Measurements from ENCODE around the gene PCDHGA4.
"Not testable (repeated sequence)": the region's sequence is repeated elsewhere in the genome, so short reads cannot be mapped to it uniquely, and the experiment has no call there.

Gene PCDHGA4

GRCh38 chr5:141349917-141350619, 4.8 kb upstream of the PCDHGA4 start, which contains the start of gene PCDHGB1:
TSS of gene PCDHGB1 (plus strand) at chr5:141350099. CDS start at chr5:141350261, 162 bp downstream.
- peak; percentile 54 for DNase-seq

GRCh38 chr5:141351591-141351990, 3.2 kb upstream of the PCDHGA4 start:
- no peak for DNase-seq

- no peak for DNase-seq
Observed at GRCh38 chr5:141355641-141356040, 820 bp downstream of the PCDHGA4 start.

GRCh38 chr5:141356133-141356532, 1.3 kb downstream of the PCDHGA4 start:
- no peak for DNase-seq

GRCh38 chr5:141356950-141357349, 2.1 kb downstream of the PCDHGA4 start:
- no peak for DNase-seq

GRCh38 chr5:141359790-141360426, 5.1 kb downstream of the PCDHGA4 start, which contains the start of gene PCDHGB2:
TSS of gene PCDHGB2 (plus strand) at chr5:141359994. CDS start at chr5:141360136, 142 bp downstream.
- DNase-seq = peak; percentile 32

- no peak for DNase-seq
Observed at GRCh38 chr5:141360685-141361084, 5.9 kb downstream of the PCDHGA4 start.

- DNase-seq = no peak
Observed at GRCh38 chr5:141362719-141363118, 7.9 kb downstream of the PCDHGA4 start.

GRCh38 chr5:141363952-141364660, 9.3 kb downstream of the PCDHGA4 start, which contains the start of gene PCDHGA5:
TSS of gene PCDHGA5 (plus strand) at chr5:141364162. CDS start at chr5:141364331, 169 bp downstream.
- DNase-seq = peak; percentile 24

- DNase-seq = no peak
Observed at GRCh38 chr5:141366016-141366896, 11.4 kb downstream of the PCDHGA4 start.

GRCh38 chr5:141369994-141370848, 15.4 kb downstream of the PCDHGA4 start, which contains the start of gene PCDHGB3:
TSS of gene PCDHGB3 (plus strand) at chr5:141370242. CDS start at chr5:141370395, 153 bp downstream.
- DNase-seq = peak; percentile 64

GRCh38 chr5:141371572-141372475, 17.0 kb downstream of the PCDHGA4 start:
- DNase-seq = no peak

- DNase-seq = peak; percentile 33
Observed at GRCh38 chr5:141373673-141374317, 19.0 kb downstream of the PCDHGA4 start, which contains the start of gene PCDHGA6. TSS of gene PCDHGA6 (plus strand) at chr5:141373891. CDS start at chr5:141374084, 193 bp downstream.

- no peak for DNase-seq
Observed at GRCh38 chr5:141374627-141375026, 19.8 kb downstream of the PCDHGA4 start.

GRCh38 chr5:141375444-141376155, 20.8 kb downstream of the PCDHGA4 start:
- not testable (repeated sequence) for DNase-seq

- peak; percentile 49 for DNase-seq
Observed at GRCh38 chr5:141382469-141383294, 27.9 kb downstream of the PCDHGA4 start, which contains the start of gene PCDHGA7. TSS of gene PCDHGA7 (plus strand) at chr5:141382742. CDS start at chr5:141382900, 158 bp downstream.

GRCh38 chr5:141383345-141383744, 28.5 kb downstream of the PCDHGA4 start:
- no peak for DNase-seq
